PFSK-1 (cell line): ENCODE measurements around the gene SLC9A3.

Experiments
- POLR2AphosphoS5 ChIP-seq: IDR thresholded peaks from 2 replicates; pipeline ENCODE4 v1.6.1; 2012; ENCODE audit warnings: low read depth, mild to moderate bottlenecking, control low read depth, low read length, moderate library complexity
- SIN3A ChIP-seq: IDR thresholded peaks from 2 replicates; pipeline ENCODE4 v1.6.1; 2012; ENCODE audit warnings: mild to moderate bottlenecking, low read length, moderate library complexity, borderline replicate concordance; ENCODE audit not compliant: insufficient read depth
- TAF1 ChIP-seq: IDR thresholded peaks from 2 replicates; pipeline ENCODE4 v1.6.1; 2012; ENCODE audit warnings: low read length, control low read depth, borderline replicate concordance; ENCODE audit not compliant: insufficient read depth
- TF ChIP-seq, protein P1 (sequence below), 2 experiments: IDR thresholded peaks; 2 replicates each; pipeline versions ENCODE4 v1.6.1 to v1.8.0; 2011 to 2012; ENCODE audit warnings: low read depth in 2 of 2, low read length in 2 of 2, control low read depth in 1 of 2, inconsistent platforms in 1 of 2, mild to moderate bottlenecking in 1 of 2, moderate library complexity in 1 of 2; ENCODE audit not compliant: insufficient read depth in 1 of 2

GRCh38 chr5:509611-510185 is 14.6 kb downstream of the SLC9A3 start:
- no peak for TF ChIP-seq POLR2AphosphoS5
- TF ChIP-seq, protein P1, sequence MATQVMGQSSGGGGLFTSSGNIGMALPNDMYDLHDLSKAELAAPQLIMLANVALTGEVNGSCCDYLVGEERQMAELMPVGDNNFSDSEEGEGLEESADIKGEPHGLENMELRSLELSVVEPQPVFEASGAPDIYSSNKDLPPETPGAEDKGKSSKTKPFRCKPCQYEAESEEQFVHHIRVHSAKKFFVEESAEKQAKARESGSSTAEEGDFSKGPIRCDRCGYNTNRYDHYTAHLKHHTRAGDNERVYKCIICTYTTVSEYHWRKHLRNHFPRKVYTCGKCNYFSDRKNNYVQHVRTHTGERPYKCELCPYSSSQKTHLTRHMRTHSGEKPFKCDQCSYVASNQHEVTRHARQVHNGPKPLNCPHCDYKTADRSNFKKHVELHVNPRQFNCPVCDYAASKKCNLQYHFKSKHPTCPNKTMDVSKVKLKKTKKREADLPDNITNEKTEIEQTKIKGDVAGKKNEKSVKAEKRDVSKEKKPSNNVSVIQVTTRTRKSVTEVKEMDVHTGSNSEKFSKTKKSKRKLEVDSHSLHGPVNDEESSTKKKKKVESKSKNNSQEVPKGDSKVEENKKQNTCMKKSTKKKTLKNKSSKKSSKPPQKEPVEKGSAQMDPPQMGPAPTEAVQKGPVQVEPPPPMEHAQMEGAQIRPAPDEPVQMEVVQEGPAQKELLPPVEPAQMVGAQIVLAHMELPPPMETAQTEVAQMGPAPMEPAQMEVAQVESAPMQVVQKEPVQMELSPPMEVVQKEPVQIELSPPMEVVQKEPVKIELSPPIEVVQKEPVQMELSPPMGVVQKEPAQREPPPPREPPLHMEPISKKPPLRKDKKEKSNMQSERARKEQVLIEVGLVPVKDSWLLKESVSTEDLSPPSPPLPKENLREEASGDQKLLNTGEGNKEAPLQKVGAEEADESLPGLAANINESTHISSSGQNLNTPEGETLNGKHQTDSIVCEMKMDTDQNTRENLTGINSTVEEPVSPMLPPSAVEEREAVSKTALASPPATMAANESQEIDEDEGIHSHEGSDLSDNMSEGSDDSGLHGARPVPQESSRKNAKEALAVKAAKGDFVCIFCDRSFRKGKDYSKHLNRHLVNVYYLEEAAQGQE (IDR thresholded peaks at IDR 0.05; ENCODE audit: insufficient read depth in 1 of 2, low read depth in 2 of 2, low read length in 2 of 2) = no peak
- TF ChIP-seq TAF1 = no peak
- no peak for TF ChIP-seq SIN3A
